SK-N-SH (cell line): Measurements from ENCODE around the gene PRR15L. TPM values are rescaled to one million over a fixed set of nuclear protein-coding genes. Genes with fewer than 3 reads are reported as not detected.

Source experiments
- CTCF ChIA-PET: fragments of 300-600, 350-600 bp; formaldehyde crosslinking; extraction: SDS; loops from one replicate; lab custom pipeline; 2021; lab: Yijun Ruan, JAX
- POLR2A ChIA-PET: fragments of 350-600 bp; sonication (Branson Sonifier 250); formaldehyde crosslinking; extraction: SDS; loops from one replicate; lab custom pipeline; 2020; ENCODE audit warnings: antibody characterized with exemption, inconsistent platforms; lab: Yijun Ruan, JAX
- DNase-seq: peaks from one replicate; pipeline ENCODE4 v3.0.0; 2012
- H2AFZ ChIP-seq: fragments of 200-600 bp; sonication (generic); 2 replicates; pipeline ENCODE4 v1.8.1; 2016; ENCODE audit warnings: antibody characterized with exemption, mild to moderate bottlenecking, low read depth
- H3F3A ChIP-seq: fragments of 200-600 bp; sonication (generic); replicated peaks from 2 replicates; pipeline ENCODE3; 2016; ENCODE audit warnings: antibody characterized with exemption, mild to moderate bottlenecking; ENCODE audit not compliant: insufficient read depth
- H3K27ac ChIP-seq, 2 experiments: fragments of 200-500 bp in 1 of 2; fragments of 200-600 bp in 1 of 2; sonication (Bioruptor generic) in 1 of 2; sonication (generic), shearing (Covaris generic) in 1 of 2; 2 replicates each; pipeline versions ENCODE4 v1.5.1 to v1.6.1; 2014 to 2016; ENCODE audit warnings: low read depth in 2 of 2, inconsistent platforms in 1 of 2, low read length in 1 of 2, mild to moderate bottlenecking in 1 of 2, mixed read lengths in 1 of 2
- H3K27me3 ChIP-seq: fragments of 200-600 bp; sonication (generic), shearing (Covaris generic); 2 replicates; pipeline ENCODE4 v1.6.1; 2016; ENCODE audit warnings: mixed run types; ENCODE audit not compliant: insufficient read depth
- H3K36me3 ChIP-seq, 2 experiments: fragments of 200-500 bp in 1 of 2; fragments of 200-600 bp in 1 of 2; sonication (Bioruptor generic) in 1 of 2; sonication (generic) in 1 of 2; replicated peaks in 1 of 2; 2 replicates each; pipeline versions ENCODE3 to v1.5.1; 2014 to 2016; ENCODE audit warnings: low read length in 1 of 2, mild to moderate bottlenecking in 1 of 2; ENCODE audit not compliant: insufficient read depth in 2 of 2, control insufficient read depth in 1 of 2
- H3K4me1 ChIP-seq, 2 experiments: fragments of 200-500 bp in 1 of 2; fragments of 200-600 bp in 1 of 2; sonication (Bioruptor generic) in 1 of 2; sonication (generic), shearing (Covaris generic) in 1 of 2; 2 replicates each; pipeline versions ENCODE4 v1.5.1 to v1.6.1; 2014 to 2016; ENCODE audit warnings: low read depth in 1 of 2, low read length in 1 of 2, mixed run types in 1 of 2; ENCODE audit not compliant: insufficient read depth in 2 of 2, control insufficient read depth in 1 of 2
- H3K4me2 ChIP-seq: fragments of 200-600 bp; sonication (generic), shearing (Covaris generic); 2 replicates; pipeline ENCODE4 v1.6.1; 2017; ENCODE audit warnings: mixed run types
- H3K4me3 ChIP-seq, 2 experiments: fragments of 200-500 bp in 1 of 2; fragments of 200-600 bp in 1 of 2; sonication (Bioruptor generic) in 1 of 2; sonication (generic), shearing (Covaris generic) in 1 of 2; 2 replicates each; pipeline versions ENCODE4 v1.5.1 to v1.8.1; 2014 to 2016; ENCODE audit warnings: low read depth in 2 of 2, inconsistent platforms in 1 of 2, low read length in 1 of 2, mild to moderate bottlenecking in 1 of 2, mixed read lengths in 1 of 2, moderate library complexity in 1 of 2
- H3K79me2 ChIP-seq: fragments of 200-600 bp; sonication (generic); 2 replicates; pipeline ENCODE4 v1.8.1; 2017; ENCODE audit warnings: mild to moderate bottlenecking; ENCODE audit not compliant: insufficient read depth
- H3K9ac ChIP-seq: fragments of 200-600 bp; sonication (generic); 2 replicates; pipeline ENCODE4 v1.6.1; 2017; ENCODE audit warnings: mixed run types
- H3K9me2 ChIP-seq: fragments of 200-600 bp; sonication (generic); 2 replicates; pipeline ENCODE4 v1.6.1; 2017; ENCODE audit warnings: mixed run types
- H3K9me3 ChIP-seq: fragments of 200-600 bp; sonication (generic); 2 replicates; pipeline ENCODE4 v1.6.1; 2017; ENCODE audit warnings: mixed run types, mild to moderate bottlenecking, moderate library complexity
- H4K20me1 ChIP-seq: fragments of 200-600 bp; sonication (generic); 2 replicates; pipeline ENCODE4 v1.6.1; 2017; ENCODE audit warnings: mild to moderate bottlenecking, mixed run types; ENCODE audit not compliant: insufficient read depth
- CHD2 ChIP-seq: fragments of 150-350 bp; IDR thresholded peaks from 2 replicates; pipeline ENCODE4 v1.6.1; 2018; ENCODE audit warnings: low read length; ENCODE audit not compliant: partially characterized antibody
- CTCF ChIP-seq: fragments of 200-600 bp; sonication (generic); IDR thresholded peaks from 2 replicates; pipeline ENCODE4 v1.6.1; 2017; ENCODE audit warnings: antibody characterized with exemption, mild to moderate bottlenecking, moderate library complexity
- EZH2phosphoT487 ChIP-seq: fragments of 200-600 bp; sonication (generic); IDR thresholded peaks from 2 replicates; pipeline ENCODE4 v1.6.1; 2017; ENCODE audit warnings: low read depth, mixed run types, mild to moderate bottlenecking, antibody characterized with exemption, moderate library complexity, borderline replicate concordance
- FOSL2 ChIP-seq: IDR thresholded peaks from 2 replicates; pipeline ENCODE4 v1.4.0; 2012; ENCODE audit warnings: low read depth, mild to moderate bottlenecking, moderate library complexity, borderline replicate concordance
- FOXJ3 ChIP-seq: sonication (generic); formaldehyde crosslinking; IDR thresholded peaks from 2 replicates; pipeline ENCODE4 v1.5.1; 2020; ENCODE audit warnings: mild to moderate bottlenecking, missing genetic modification reagents
- FOXM1 ChIP-seq: IDR thresholded peaks from 2 replicates; pipeline ENCODE4 v1.4.0; 2012; ENCODE audit warnings: low read depth, mild to moderate bottlenecking
- GATA2 ChIP-seq: sonication (generic); formaldehyde crosslinking; IDR thresholded peaks from 2 replicates; pipeline ENCODE4 v1.5.0; 2020; ENCODE audit warnings: mild to moderate bottlenecking, missing genetic modification reagents
- IRF3 ChIP-seq: fragments of 150-350 bp; IDR thresholded peaks from 2 replicates; pipeline ENCODE4 v1.6.1; 2016; ENCODE audit warnings: mild to moderate bottlenecking, low read depth, low read length
- MEF2A ChIP-seq: IDR thresholded peaks from 2 replicates; pipeline ENCODE4 v1.4.0; 2012; ENCODE audit warnings: low read depth, borderline replicate concordance
- MXI1 ChIP-seq: IDR thresholded peaks from 2 replicates; pipeline ENCODE4 v1.6.1; 2012; ENCODE audit warnings: mild to moderate bottlenecking, low read depth, low read length, improper control_type of control experiment
- NRF1 ChIP-seq: IDR thresholded peaks from 2 replicates; pipeline ENCODE4 v1.6.1; 2012; ENCODE audit warnings: low read depth, mild to moderate bottlenecking, low read length
- RAD21 ChIP-seq: IDR thresholded peaks from 2 replicates; pipeline ENCODE4 v1.6.1; 2012; ENCODE audit warnings: mild to moderate bottlenecking, low read length
- RCOR1 ChIP-seq: fragments of 150-350 bp; IDR thresholded peaks from 2 replicates; pipeline ENCODE4 v1.6.1; 2017; ENCODE audit warnings: antibody characterized with exemption, low read length
- REST ChIP-seq: IDR thresholded peaks from 2 replicates; pipeline ENCODE4 v1.6.1; 2012; ENCODE audit warnings: mild to moderate bottlenecking, low read depth, low read length, moderate library complexity
- RFX5 ChIP-seq: IDR thresholded peaks from 2 replicates; pipeline ENCODE4 v1.6.1; 2012; ENCODE audit warnings: mild to moderate bottlenecking, improper control_type of control experiment, low read length
- SIN3A ChIP-seq: IDR thresholded peaks from 2 replicates; pipeline ENCODE4 v1.6.1; 2012; ENCODE audit warnings: low read depth, mild to moderate bottlenecking, low read length, moderate library complexity, borderline replicate concordance
- TAF1 ChIP-seq: IDR thresholded peaks from 2 replicates; pipeline ENCODE4 v1.6.1; 2012; ENCODE audit warnings: low read depth, mild to moderate bottlenecking, low read length, moderate library complexity, borderline replicate concordance
- TCF12 ChIP-seq: IDR thresholded peaks from 2 replicates; pipeline ENCODE4 v1.4.0; 2012
- USF1 ChIP-seq: IDR thresholded peaks from 2 replicates; pipeline ENCODE4 v1.4.0; 2012; ENCODE audit warnings: low read depth, borderline replicate concordance
- USF2 ChIP-seq: fragments of 150-350 bp; IDR thresholded peaks from 2 replicates; pipeline ENCODE4 v1.6.1; 2017; ENCODE audit warnings: antibody characterized with exemption, low read length, low read depth, borderline replicate concordance
- WGBS: methylation state at CpG from one replicate; pipeline ENCODE4 v1.1.6; 2017; ENCODE audit warnings: low lambda C conversion rate; 5-methylcytosine and 5-hydroxymethylcytosine counted together
- polyA plus RNA-seq, 3 experiments: library from polyadenylated mRNA; depleted of rRNA; stranded (reverse); fragments of >200 nt; gene quantifications; 2 replicates each; pipeline ENCODE4 v1.2.3, GENCODE V29; 2012
- TF ChIP-seq, protein P1 (sequence below): IDR thresholded peaks from 2 replicates; pipeline ENCODE4 v1.4.0; 2012; ENCODE audit warnings: low read depth
- TF ChIP-seq, protein P2 (sequence below): IDR thresholded peaks from 2 replicates; pipeline ENCODE4; 2012

Gene PRR15L
- polyA plus RNA-seq, 1 of the 3 experiments (the other 2 are of a cell fraction): not detected

- Histone ChIP-seq H3K9me3 (no peaks in the 10 kb centered on the region), H3F3A (peaks cover 44% of the 10 kb centered on the region), H3K4me3 (peak overlapping the region; percentile 2 to 25; a peak in 2 of 4 replicates), H3K27ac (peak overlapping the region; percentile 99 to 100), H2AFZ (peak overlapping the region; percentile 91), H3K9ac (peak overlapping the region; percentile 72), H4K20me1 (no peaks in the 10 kb centered on the region), H3K4me1 (peaks cover 59 to 61% of the 10 kb centered on the region in 2 experiments), H3K4me2 (peak overlapping the region; percentile 72), H3K27me3 (no peaks in the 10 kb centered on the region), H3K79me2 (no peaks in the 10 kb centered on the region), H3K36me3 (no peaks in the 10 kb centered on the region), H3K9me2 (no peaks in the 10 kb centered on the region)
- DNase-seq: peak; percentile 86
- ChIA-PET CTCF (interaction anchor here (0.8 to 41.8 kb wide), 9 partner anchors 10 to 94 kb away, joined by 4 to 1752 read pairs (median 14); partner anchors contain the start of gene CDK5RAP3), POLR2A (interaction anchor here (0.9 to 9.0 kb wide), 16 partner anchors 10 to 355 kb away, joined by 3 to 223 read pairs (median 8); partner anchors contain the start of genes CBX1, CDK5RAP3, NFE2L1 and PNPO)
- WGBS: 34% methylated on average over 16 of the region's 17 CpGs
- TF ChIP-seq MXI1: peak; percentile 66
- TF ChIP-seq FOSL2: no peak
- no peak for TF ChIP-seq USF2
- no peak for TF ChIP-seq IRF3
- peak; percentile 62; the same call in 1 of the 2 replicates for TF ChIP-seq GATA2 (CRISPR knock-in tag)
- peak; percentile 37; the same call in 1 of the 2 replicates for TF ChIP-seq TCF12
- TF ChIP-seq RFX5: no peak
- TF ChIP-seq NRF1: no peak
- TF ChIP-seq REST: no peak
- peak; percentile 11 for TF ChIP-seq CHD2
- TF ChIP-seq, protein P1, sequence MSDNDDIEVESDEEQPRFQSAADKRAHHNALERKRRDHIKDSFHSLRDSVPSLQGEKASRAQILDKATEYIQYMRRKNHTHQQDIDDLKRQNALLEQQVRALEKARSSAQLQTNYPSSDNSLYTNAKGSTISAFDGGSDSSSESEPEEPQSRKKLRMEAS: no peak
- peak; percentile 45 for TF ChIP-seq RAD21
- TF ChIP-seq TAF1: no peak
- no peak for TF ChIP-seq MEF2A
- peak; percentile 100 for TF ChIP-seq FOXJ3 (CRISPR knock-in tag)
- peak; percentile 95 for TF ChIP-seq RCOR1
- TF ChIP-seq CTCF: peak; percentile 34
- TF ChIP-seq SIN3A: no peak
- TF ChIP-seq FOXM1: no peak
- TF ChIP-seq USF1: no peak
- TF ChIP-seq EZH2phosphoT487: no peak
- TF ChIP-seq, protein P2, sequence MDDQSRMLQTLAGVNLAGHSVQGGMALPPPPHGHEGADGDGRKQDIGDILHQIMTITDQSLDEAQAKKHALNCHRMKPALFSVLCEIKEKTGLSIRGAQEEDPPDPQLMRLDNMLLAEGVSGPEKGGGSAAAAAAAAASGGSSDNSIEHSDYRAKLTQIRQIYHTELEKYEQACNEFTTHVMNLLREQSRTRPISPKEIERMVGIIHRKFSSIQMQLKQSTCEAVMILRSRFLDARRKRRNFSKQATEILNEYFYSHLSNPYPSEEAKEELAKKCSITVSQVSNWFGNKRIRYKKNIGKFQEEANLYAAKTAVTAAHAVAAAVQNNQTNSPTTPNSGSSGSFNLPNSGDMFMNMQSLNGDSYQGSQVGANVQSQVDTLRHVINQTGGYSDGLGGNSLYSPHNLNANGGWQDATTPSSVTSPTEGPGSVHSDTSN: peak; percentile 2; the same call in 1 of the 2 replicates
Observed at GRCh38 chr17:48003417-48004151, 45.9 kb upstream of the PRR15L start.
